GM18858 (cell line): Measurements from ENCODE around the gene PPM1H.
"Not testable (repeated sequence)": the region's sequence is repeated elsewhere in the genome, so short reads cannot be mapped to it uniquely, and the experiment has no call there.

ENCODE experiments used
- ATAC-seq: cut with Tn5 transposase; IDR thresholded peaks from one replicate; pipeline ENCODE4 v1.9.1; 2021; ENCODE audit not compliant: unreplicated experiment

PPM1H gene

DNA sequence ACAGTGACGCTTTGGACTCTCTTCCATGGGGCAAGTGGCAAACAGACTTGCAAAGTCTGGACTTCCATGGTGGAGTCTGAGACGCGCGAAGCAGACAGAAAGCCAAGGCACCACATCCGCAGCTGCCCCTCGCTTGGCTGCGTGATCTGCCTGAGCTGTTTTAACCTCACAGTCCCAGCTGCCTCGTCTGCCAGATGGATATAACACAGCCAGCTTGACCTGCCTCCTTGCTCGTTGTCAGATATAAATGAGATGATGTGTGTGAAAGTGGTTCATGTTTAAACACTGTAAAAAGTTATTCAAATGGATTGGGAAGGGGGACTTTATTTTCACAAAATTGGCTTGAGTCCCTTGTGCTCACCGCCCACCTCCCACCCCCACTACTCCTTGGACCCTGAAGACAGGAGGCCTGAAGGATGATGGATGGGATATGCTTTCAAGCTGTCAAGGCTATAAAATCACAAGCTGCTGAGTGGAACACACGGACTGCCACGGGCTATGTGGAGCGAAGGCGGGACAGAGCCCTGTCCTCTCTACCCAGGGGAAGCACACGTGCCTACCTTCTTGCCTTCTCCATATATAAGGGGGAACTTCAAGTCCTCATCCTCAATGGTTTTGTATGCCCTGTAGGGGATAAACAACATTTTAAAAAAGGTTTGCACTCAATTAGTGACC, 241.4 kb downstream of the PPM1H start:
- ATAC-seq = no peak

DNA sequence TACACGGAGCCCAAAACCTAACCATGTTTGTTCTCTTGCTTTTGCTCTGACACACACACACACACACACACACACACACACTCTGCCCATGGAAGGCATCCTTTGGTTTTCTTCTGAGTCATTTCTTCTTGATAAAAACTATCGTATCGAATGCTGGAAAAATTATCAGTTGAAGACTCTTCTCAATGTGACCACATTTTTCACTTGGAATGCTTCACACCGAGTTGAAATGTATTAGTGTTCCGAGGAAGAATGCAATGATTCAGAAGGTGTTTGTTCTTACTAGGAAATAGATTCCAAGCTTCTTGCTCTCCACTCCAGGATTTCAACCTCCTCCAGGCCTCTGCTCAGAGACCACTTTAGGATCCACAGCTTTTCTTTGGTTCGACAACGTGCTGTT, 242.1 kb downstream of the PPM1H start:
- ATAC-seq = no peak

GRCh38 chr12:62691309-62691708, 243.6 kb downstream of the PPM1H start:
- ATAC-seq = no peak

DNA sequence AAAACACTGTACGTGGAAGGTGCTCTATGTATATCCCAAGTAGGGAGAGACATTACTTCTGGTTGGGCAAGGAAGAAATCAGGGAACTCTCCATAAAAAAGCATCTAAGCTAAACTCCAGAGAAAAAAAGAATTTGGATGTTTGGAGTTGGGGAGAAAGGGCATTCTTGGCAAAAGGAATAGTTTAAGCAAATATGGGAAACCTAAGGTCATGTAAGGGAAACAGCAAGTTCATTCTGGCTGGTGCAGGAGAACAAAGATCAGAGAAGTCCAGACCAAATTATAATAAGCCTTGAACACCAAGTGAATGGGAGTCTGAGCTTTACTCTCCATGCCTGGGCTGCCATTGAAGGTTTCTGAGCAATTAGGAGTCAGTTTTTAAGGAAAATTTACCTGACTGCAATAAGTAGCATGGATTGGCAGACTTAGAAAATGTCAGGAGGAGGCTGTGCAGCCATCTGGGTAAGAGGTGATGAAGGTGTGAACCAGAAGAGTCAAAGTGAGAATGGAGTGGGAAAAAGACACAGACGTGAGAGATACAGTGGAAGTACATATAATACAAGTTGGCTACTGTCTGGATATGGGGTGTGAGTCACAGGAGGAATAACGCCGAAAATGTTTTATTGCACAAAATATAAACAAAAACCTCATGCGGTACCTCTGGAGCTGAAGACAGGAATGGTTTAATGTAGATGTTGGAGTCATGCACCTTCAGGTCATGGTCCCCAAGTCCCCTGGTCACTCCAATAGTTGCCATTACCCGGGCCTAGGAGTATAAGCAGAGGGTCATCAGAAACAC, 245.7 kb downstream of the PPM1H start:
- ATAC-seq = no peak

DNA sequence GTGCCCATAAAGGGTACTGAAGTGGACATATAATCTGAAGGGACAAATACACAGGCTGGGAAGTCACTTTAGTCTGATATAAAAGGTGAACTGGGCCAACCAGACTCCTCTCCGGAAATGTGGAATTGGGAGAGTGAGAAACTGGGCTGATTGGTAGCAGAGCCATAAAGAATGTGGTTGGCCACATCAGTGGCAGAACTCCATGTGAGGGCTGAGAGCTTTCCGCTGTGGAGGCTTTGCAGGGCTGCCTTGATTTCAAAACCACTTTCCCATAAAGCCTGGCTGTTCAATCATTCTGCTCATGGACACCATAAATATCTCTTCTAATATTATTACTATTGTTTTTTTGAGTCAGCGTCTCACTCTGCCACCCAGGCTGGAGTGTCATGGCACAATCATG, 248.0 kb downstream of the PPM1H start:
- no peak for ATAC-seq

DNA sequence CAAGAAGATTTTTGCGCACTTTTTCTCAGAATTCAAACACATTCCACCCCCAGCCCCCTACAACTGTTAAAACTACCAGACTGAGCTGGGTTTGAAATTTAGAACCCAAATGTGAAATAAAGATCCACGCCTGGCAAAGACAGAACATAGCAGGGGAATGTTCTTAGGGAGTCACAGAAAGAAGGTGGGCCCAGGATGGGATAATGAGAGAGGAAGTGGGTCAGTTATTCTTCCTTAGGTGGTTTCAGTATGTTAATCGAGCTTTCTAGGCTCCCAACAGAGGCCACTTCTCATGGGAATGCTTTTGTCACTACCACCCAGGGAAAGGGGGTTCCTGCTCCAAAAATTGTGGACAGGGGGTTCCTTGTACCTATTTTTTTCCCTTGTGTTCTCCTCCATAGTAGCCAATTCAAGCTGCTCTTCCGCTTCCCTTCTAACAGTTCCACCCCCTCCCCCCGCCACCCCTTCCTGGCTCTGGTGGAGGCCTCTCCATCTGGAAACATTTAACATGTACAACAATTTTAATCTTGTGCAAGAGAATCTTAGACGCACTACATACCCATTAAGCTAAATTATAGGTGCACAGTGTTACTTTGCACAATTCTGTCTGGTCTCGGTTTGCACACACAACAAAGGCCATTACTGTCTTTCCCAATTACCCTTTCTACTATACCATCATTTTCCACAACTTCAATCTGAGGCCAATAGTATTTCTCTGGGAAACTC, 250.2 kb downstream of the PPM1H start:
- no peak for ATAC-seq

GRCh38 chr12:62683776-62684569, 251.0 kb downstream of the PPM1H start:
- ATAC-seq = no peak

DNA sequence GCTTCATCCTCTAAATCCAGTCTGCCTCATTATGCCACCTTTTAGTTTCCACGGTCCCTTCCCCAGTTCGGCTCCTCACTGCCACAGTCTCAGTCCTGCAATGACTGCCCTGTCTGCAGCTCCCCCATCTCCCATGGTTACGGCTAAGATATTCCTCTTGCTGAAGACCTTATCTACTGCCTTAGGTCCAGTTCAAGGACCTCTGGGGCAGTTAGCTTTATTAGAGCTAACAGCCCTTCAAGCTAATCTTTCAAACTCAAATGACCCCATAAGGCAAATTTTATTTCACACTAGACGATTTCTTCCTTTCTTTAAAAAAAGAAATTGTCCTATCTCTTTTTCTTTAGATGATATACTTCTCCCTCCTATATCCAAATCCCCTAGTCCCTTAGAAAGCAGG, 253.6 kb downstream of the PPM1H start:
- no peak for ATAC-seq

DNA sequence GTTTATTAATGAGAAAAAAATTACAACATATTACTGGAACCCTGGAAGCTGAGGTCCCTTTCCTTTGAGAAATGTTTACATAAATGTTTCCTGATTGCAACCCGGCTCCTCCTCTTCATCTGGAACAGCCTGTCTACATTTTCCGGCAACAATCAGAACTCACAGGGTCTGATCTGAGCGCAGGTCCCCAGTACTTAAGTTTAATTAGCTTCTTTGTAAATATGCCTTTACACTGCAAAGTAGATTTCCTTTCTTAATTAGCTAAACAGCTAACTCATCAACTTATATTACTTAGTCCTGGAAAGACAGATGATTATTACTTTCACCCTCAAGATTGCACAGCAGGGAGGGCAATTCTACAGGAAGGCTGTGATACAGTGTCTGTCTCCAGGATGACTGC, 255.3 kb downstream of the PPM1H start:
- no peak for ATAC-seq

GRCh38 chr12:62677355-62677754, 257.6 kb downstream of the PPM1H start:
- ATAC-seq = no peak

- ATAC-seq = no peak
These were observed 258.2 kb downstream of the PPM1H start for GRCh38 chr12:62676521-62677307.

DNA sequence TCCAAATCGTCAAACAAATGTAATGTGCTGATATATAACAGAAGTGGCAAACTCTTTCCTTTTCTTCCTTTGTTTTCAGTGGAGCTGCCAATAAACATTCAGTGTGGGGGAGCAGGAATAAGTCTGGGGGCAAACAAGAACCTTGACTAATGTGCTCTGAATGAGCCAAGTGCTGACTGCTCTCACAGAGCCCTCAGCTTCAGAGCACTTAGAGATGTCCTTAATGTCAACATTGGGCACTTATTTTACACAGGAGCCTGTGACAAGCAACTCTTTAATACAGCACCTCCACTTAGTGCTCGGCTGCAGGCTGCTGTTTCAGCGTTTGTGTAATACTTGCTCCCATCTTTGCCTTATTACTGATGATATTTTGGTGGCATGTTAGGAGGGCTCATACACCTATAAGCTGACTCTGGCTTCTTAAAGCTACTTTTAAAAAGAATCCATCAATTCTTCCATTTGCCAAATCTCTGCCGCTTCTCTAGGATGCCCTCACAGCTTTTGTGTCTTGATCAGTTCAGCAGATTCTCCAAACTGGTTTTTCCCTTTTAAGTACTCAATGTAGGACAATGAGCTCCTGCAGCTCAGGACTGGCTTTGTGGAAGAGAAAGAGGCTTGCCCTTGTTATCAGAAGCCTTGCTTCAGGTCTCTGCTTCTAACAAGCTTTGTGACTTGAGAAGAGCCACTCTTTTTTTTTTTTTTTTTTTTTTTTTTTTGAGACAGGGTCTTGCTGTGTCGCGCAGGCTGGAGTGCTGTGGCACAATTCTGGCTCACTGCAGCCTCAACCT, 261.7 kb downstream of the PPM1H start:
- ATAC-seq = no peak

GRCh38 chr12:62670986-62671720, 263.8 kb downstream of the PPM1H start:
- no peak for ATAC-seq

GRCh38 chr12:62668782-62669181, 266.2 kb downstream of the PPM1H start:
- no peak for ATAC-seq

DNA sequence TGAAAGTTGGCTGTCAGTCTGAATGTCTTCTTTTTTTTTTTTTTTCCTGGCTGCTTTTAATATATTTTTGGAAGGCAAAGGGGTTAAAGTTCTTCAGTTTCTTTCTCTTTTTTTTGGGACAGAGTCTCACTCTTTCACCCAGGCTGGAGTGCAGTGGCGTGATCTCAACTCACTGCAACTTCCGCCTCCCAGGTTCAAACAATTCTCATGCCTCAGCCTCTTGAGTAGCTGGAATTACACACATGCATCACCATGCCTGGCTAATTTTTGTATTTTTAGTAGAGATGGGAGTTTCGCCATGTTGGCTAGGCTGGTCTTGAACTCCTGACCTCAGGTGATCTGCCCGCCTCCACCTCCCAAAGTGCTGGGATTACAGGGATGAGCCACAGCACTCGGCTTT, 270.0 kb downstream of the PPM1H start:
- not testable (repeated sequence) for ATAC-seq

GRCh38 chr12:62660756-62661155, 274.2 kb downstream of the PPM1H start:
- ATAC-seq = no peak

DNA sequence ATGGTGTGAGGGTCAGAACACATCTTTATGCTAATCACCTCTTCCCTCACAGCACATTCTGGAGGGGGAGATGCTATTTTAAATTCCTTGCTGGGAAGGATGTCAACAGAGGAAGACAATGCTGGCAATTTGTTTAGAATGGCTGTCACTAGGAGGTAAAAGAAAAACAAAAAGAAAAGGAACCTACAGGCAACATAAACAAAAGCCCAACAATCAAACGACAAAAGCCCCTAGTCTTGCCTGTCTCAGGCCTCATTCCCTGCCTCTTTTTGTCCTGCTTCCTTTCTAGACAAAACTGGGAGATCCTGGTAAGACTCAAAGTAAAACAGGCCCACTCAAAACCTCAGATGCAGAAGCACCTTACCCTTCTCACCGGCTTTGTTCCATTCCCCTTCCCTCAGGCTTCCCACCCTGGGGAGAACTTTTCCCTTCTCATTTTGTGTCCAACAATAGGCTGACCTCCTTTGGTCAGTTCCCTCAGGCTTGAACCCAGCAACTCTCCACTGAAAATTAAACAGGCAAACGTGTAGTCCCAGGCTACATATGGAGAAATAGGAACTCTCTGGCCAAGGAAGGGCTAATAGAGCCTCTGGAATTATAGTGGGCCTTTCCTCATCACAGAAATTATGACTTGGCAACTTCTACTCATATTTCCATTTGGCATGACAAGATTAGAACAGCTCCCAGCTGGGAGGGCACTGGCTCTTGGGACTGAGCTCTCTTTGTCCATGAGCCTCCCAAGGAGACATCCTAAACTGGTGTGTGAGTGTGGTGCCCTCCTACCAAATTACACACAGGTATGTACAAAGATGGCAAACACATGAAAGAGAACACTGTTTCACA, 275.3 kb downstream of the PPM1H start:
- ATAC-seq = no peak

DNA sequence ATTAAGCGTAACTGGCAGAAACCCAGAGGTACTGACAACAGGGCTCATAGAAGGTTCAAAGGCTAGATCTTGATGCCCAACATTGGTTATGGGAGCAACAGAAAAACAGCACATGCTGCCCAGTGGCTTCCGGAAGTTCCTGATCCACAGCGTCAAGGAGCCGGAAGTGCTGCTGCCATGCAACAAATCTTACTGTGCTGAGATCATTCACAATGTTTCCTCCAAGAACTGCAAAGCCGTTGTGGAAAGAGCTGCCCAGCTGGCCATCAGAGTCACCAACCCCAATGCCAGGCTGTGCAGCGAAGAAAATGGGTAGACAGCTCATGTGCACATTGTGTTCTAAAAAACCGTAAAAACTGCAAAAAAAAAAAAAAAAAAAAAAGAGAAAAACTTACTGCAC, 276.0 kb downstream of the PPM1H start:
- ATAC-seq = no peak
